OCI-LY3 (cell line): ENCODE data around the gene VASH2.

ENCODE experiments used
- CTCF ChIP-seq: fragments of 200-600, 300-600 bp; sonication (generic); IDR thresholded peaks from 2 replicates; pipeline ENCODE4 v1.5.1; 2014; ENCODE audit warnings: antibody characterized with exemption, low read length, low read depth
- EZH2phosphoT487 ChIP-seq: fragments of 200-600 bp; shearing (Covaris generic); IDR thresholded peaks from 2 replicates; pipeline ENCODE4 v1.6.1; 2018; ENCODE audit warnings: antibody characterized with exemption, mixed run types, low read depth

DNA sequence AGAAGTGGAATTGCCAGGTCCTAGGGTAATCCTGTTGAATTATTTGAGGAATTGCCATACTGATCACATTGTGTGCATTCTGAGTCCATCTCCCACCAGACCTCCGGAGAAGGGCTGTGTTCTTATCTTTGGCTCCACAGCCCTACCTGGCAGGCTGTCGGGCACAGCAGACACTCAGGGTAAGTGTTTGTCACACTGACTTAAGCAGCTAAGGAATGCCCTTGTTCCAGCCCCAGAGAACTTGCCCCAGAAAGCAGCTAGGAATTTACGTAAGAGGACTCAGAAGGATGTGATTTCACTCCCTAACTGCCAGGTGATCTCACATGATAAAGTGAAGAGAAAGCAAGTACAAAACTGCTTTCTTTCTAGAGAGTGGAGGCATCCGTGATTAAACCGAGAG lies 21.0 kb downstream of the VASH2 start:
- no peak for TF ChIP-seq CTCF
- TF ChIP-seq EZH2phosphoT487, result no peak
